HEK293T (cell line): ENCODE measurements around the gene LIN37.

ENCODE experiments used
- CTCF ChIA-PET: fragments of 350-600 bp; formaldehyde crosslinking; extraction: SDS; loops from one replicate; lab custom pipeline; 2021; ENCODE audit warnings: antibody characterized with exemption, inconsistent platforms; lab: Yijun Ruan, JAX
- POLR2A ChIA-PET: fragments of 350-600 bp; formaldehyde crosslinking; extraction: SDS; loops from one replicate; lab custom pipeline; 2020; ENCODE audit warnings: antibody characterized with exemption, inconsistent platforms; lab: Yijun Ruan, JAX
- DNase-seq: peaks from one replicate; pipeline ENCODE4 v3.0.0; 2012; ENCODE audit warnings: mixed read lengths; ENCODE audit errors: extremely low spot score
- ARNT ChIP-seq: fragments of 450-650 bp; IDR thresholded peaks from 2 replicates; pipeline ENCODE4 v1.6.1; 2017; ENCODE audit warnings: mild to moderate bottlenecking
- BHLHE40 ChIP-seq: fragments of 450-650 bp; IDR thresholded peaks from 2 replicates; pipeline ENCODE4 v1.6.1; 2016; ENCODE audit warnings: mild to moderate bottlenecking, moderate library complexity, borderline replicate concordance
- CTBP1 ChIP-seq: fragments of 450-650 bp; IDR thresholded peaks from 2 replicates; pipeline ENCODE4 v1.6.1; 2016; ENCODE audit warnings: borderline replicate concordance
- ELF4 ChIP-seq: fragments of 450-650 bp; IDR thresholded peaks from 2 replicates; pipeline ENCODE4 v1.6.1; 2017; ENCODE audit warnings: antibody characterized with exemption
- FOXA1 ChIP-seq: fragments of 450-650 bp; IDR thresholded peaks from 2 replicates; pipeline ENCODE4 v1.6.1; 2016; ENCODE audit warnings: mild to moderate bottlenecking
- FOXK2 ChIP-seq: fragments of 450-650 bp; IDR thresholded peaks from 2 replicates; pipeline ENCODE4 v1.6.1; 2016; ENCODE audit warnings: mild to moderate bottlenecking
- FOXM1 ChIP-seq: fragments of 450-650 bp; IDR thresholded peaks from 2 replicates; pipeline ENCODE4 v1.6.1; 2017; ENCODE audit warnings: mild to moderate bottlenecking, borderline replicate concordance
- HDGF ChIP-seq: fragments of 450-650 bp; IDR thresholded peaks from 2 replicates; pipeline ENCODE4 v1.6.1; 2017; ENCODE audit warnings: antibody characterized with exemption, borderline replicate concordance
- L3MBTL2 ChIP-seq: fragments of 450-650 bp; conservative IDR thresholded peaks from 2 replicates; pipeline ENCODE4 v1.6.1; 2016; ENCODE audit warnings: mild to moderate bottlenecking
- LEF1 ChIP-seq: fragments of 450-650 bp; IDR thresholded peaks from 2 replicates; pipeline ENCODE4 v1.6.1; 2017; ENCODE audit warnings: mild to moderate bottlenecking, borderline replicate concordance
- NFRKB ChIP-seq: fragments of 450-650 bp; IDR thresholded peaks from 2 replicates; pipeline ENCODE4 v1.6.1; 2016; ENCODE audit warnings: mild to moderate bottlenecking, moderate library complexity
- PKNOX1 ChIP-seq: fragments of 450-650 bp; IDR thresholded peaks from 2 replicates; pipeline ENCODE4 v1.6.1; 2016
- SP1 ChIP-seq: fragments of 450-650 bp; IDR thresholded peaks from 2 replicates; pipeline ENCODE4 v1.6.1; 2017
- SUZ12 ChIP-seq: fragments of 450-650 bp; IDR thresholded peaks from 2 replicates; pipeline ENCODE4 v1.6.1; 2016; ENCODE audit warnings: mild to moderate bottlenecking
- TARDBP ChIP-seq: fragments of 450-650 bp; IDR thresholded peaks from 2 replicates; pipeline ENCODE4 v1.6.1; 2016
- ZNF384 ChIP-seq: fragments of 450-650 bp; IDR thresholded peaks from 2 replicates; pipeline ENCODE4 v1.6.1; 2016

Gene LIN37

GRCh38 chr19:35777086-35777841 lies 28.9 kb downstream of the LIN37 start:
- POLR2A ChIA-PET, result no interaction called here
- TF ChIP-seq SUZ12 (no peak), NFRKB (no peak), CTBP1 (no peak), ZNF384 (no peak), TARDBP (no peak), FOXK2 (no peak), FOXM1 (no peak), SP1 (no peak), HDGF (no peak)
- CTCF ChIA-PET, result no interaction called here
- DNase-seq, result no peak

- ChIA-PET CTCF (no interaction called here), POLR2A (no interaction called here)
- TF ChIP-seq NFRKB (no peak), SUZ12 (no peak), SP1 (no peak), FOXM1 (no peak), ELF4 (no peak), BHLHE40 (no peak), FOXA1 (no peak), TARDBP (no peak), ZNF384 (no peak)
- no peak for DNase-seq
Measured at GRCh38 chr19:35777961-35778360, 29.6 kb downstream of the LIN37 start.

GRCh38 chr19:35779033-35779432 lies 30.7 kb downstream of the LIN37 start:
- TF ChIP-seq LEF1 (no peak), TARDBP (no peak), ZNF384 (no peak), CTBP1 (no peak), SUZ12 (no peak), SP1 (no peak), ELF4 (no peak), NFRKB (no peak), ARNT (no peak), L3MBTL2 (no peak), FOXM1 (no peak), FOXA1 (no peak), HDGF (no peak), BHLHE40 (no peak)
- POLR2A ChIA-PET, result no interaction called here
- CTCF ChIA-PET, result no interaction called here
- no peak for DNase-seq

- CTCF ChIA-PET, result no interaction called here
- DNase-seq, result no peak
- POLR2A ChIA-PET, result interaction anchor here (0.7 kb wide), 1 partner anchor 10 kb away, joined by 3 read pairs; no protein-coding TSS in a partner anchor
- TF ChIP-seq TARDBP, result no peak
- no peak for TF ChIP-seq FOXM1
- TF ChIP-seq HDGF, result no peak
- no peak for TF ChIP-seq FOXK2
- TF ChIP-seq ELF4, result no peak
- no peak for TF ChIP-seq SP1
- no peak for TF ChIP-seq ZNF384
- TF ChIP-seq L3MBTL2, result no peak
- no peak for TF ChIP-seq SUZ12
- TF ChIP-seq CTBP1, result no peak
- no peak for TF ChIP-seq PKNOX1
- TF ChIP-seq NFRKB, result no peak
- no peak for TF ChIP-seq BHLHE40
Measured at GRCh38 chr19:35780058-35780457, 31.7 kb downstream of the LIN37 start.

- no peak for DNase-seq
- TF ChIP-seq SUZ12 (no peak), ZNF384 (no peak), L3MBTL2 (no peak), TARDBP (no peak), FOXM1 (no peak), FOXA1 (no peak), SP1 (no peak)
- CTCF ChIA-PET, result no interaction called here
- POLR2A ChIA-PET, result no interaction called here
Measured at GRCh38 chr19:35780717-35781116, 32.3 kb downstream of the LIN37 start.

- TF ChIP-seq PKNOX1 (no peak), TARDBP (no peak), FOXA1 (no peak), BHLHE40 (no peak), CTBP1 (no peak), LEF1 (no peak), ELF4 (no peak), FOXM1 (no peak), NFRKB (no peak), ARNT (no peak), FOXK2 (no peak), SUZ12 (no peak), HDGF (no peak), L3MBTL2 (no peak), ZNF384 (no peak)
- POLR2A ChIA-PET, result no interaction called here
- CTCF ChIA-PET, result no interaction called here
- DNase-seq, result no peak
Measured at GRCh38 chr19:35781650-35782049, 33.3 kb downstream of the LIN37 start.
